SK-N-SH treated with all-trans-retinoic acid at 6 μM for 48 hours (cell line): ENCODE measurements around the gene CEMIP2.

Experiments
- ATAC-seq: fragments of 200-7000 bp; cut with Tn5 transposase; 3 replicates; pipeline ENCODE4 v1.9.1; 2020; ENCODE audit warnings: mild to moderate bottlenecking, moderate library complexity
- ARNTL ChIP-seq: fragments of 450-650 bp; formaldehyde crosslinking; IDR thresholded peaks from 2 replicates; pipeline ENCODE4 v1.5.0; 2020; ENCODE audit warnings: low read depth, mild to moderate bottlenecking, moderate library complexity, borderline replicate concordance
- BACH2 ChIP-seq: fragments of 250-450 bp; sonication (Bioruptor Pico); IDR thresholded peaks from 2 replicates; pipeline ENCODE4 v1.9.0; 2021; ENCODE audit warnings: mild to moderate bottlenecking, borderline replicate concordance
- CSDC2 ChIP-seq: fragments of 250-450 bp; sonication (Bioruptor Pico); IDR thresholded peaks from 2 replicates; pipeline ENCODE4 v1.5.0; 2020; ENCODE audit warnings: mild to moderate bottlenecking, moderate library complexity
- ESRRG ChIP-seq: fragments of 250-450 bp; sonication (Bioruptor Pico); IDR thresholded peaks from 2 replicates; pipeline ENCODE4 v1.6.1; 2021; ENCODE audit warnings: mild to moderate bottlenecking
- GLIS3 ChIP-seq: fragments of 250-450 bp; sonication (Bioruptor Pico); IDR thresholded peaks from 2 replicates; pipeline ENCODE4 v1.5.0; 2020; ENCODE audit warnings: mild to moderate bottlenecking, moderate library complexity
- ISL1 ChIP-seq: fragments of 250-450 bp; sonication (Bioruptor Pico); IDR thresholded peaks from 2 replicates; pipeline ENCODE4 v2.1.2; 2022; ENCODE audit warnings: mild to moderate bottlenecking, moderate library complexity
- OSR1 ChIP-seq: fragments of 250-450 bp; sonication (Bioruptor Pico); IDR thresholded peaks from 2 replicates; pipeline ENCODE4 v1.8.0; 2022; ENCODE audit warnings: moderate library complexity, mild to moderate bottlenecking, inconsistent platforms
- PPARA ChIP-seq: fragments of 250-450 bp; sonication (Bioruptor Pico); IDR thresholded peaks from 2 replicates; pipeline ENCODE4 v1.5.0; 2020; ENCODE audit warnings: mild to moderate bottlenecking, borderline replicate concordance
- RARB ChIP-seq: fragments of 250-450 bp; sonication (Bioruptor Pico); IDR thresholded peaks from 2 replicates; pipeline ENCODE4 v1.8.0; 2021; ENCODE audit warnings: mild to moderate bottlenecking, moderate library complexity
- TCF4 ChIP-seq: fragments of 250-450 bp; sonication (Bioruptor Pico); IDR thresholded peaks from 2 replicates; pipeline ENCODE4 v1.8.0; 2021; ENCODE audit warnings: mild to moderate bottlenecking, moderate library complexity, borderline replicate concordance
- TOX ChIP-seq: fragments of 250-450 bp; sonication (Bioruptor Pico); IDR thresholded peaks from 2 replicates; pipeline ENCODE4 v1.8.0; 2021; ENCODE audit warnings: mild to moderate bottlenecking, moderate library complexity, borderline replicate concordance
- TSHZ2 ChIP-seq: fragments of 250-450 bp; sonication (Bioruptor Pico); IDR thresholded peaks from 2 replicates; pipeline ENCODE4 v1.5.0; 2020; ENCODE audit warnings: mild to moderate bottlenecking, moderate library complexity
- ZC3H10 ChIP-seq: fragments of 250-450 bp; sonication (Bioruptor Pico); IDR thresholded peaks from 2 replicates; pipeline ENCODE4 v1.5.1; 2021; ENCODE audit warnings: mild to moderate bottlenecking, moderate library complexity
- ZFP3 ChIP-seq: fragments of 250-450 bp; sonication (Bioruptor Pico); IDR thresholded peaks from 2 replicates; pipeline ENCODE4 v1.5.0; 2020; ENCODE audit warnings: mild to moderate bottlenecking, moderate library complexity
- ZNF565 ChIP-seq: fragments of 450-650 bp; formaldehyde crosslinking; conservative IDR thresholded peaks from 2 replicates; pipeline ENCODE4 v1.5.0; 2020; ENCODE audit warnings: low read depth, mild to moderate bottlenecking, moderate library complexity
- ZNF70 ChIP-seq: fragments of 450-650 bp; formaldehyde crosslinking; IDR thresholded peaks from 2 replicates; pipeline ENCODE4 v1.5.0; 2020; ENCODE audit warnings: mild to moderate bottlenecking, moderate library complexity
- ZNF8 ChIP-seq: fragments of 450-650 bp; formaldehyde crosslinking; IDR thresholded peaks from 2 replicates; pipeline ENCODE4 v1.5.0; 2020; ENCODE audit warnings: mild to moderate bottlenecking, moderate library complexity
- TF ChIP-seq, protein P1 (sequence below): fragments of 250-450 bp; sonication (Bioruptor Pico); IDR thresholded peaks from 2 replicates; pipeline ENCODE4 v1.5.1; 2021; ENCODE audit warnings: mild to moderate bottlenecking, moderate library complexity
- TF ChIP-seq, protein P2 (sequence below): fragments of 250-450 bp; sonication (Bioruptor Pico); IDR thresholded peaks from 2 replicates; pipeline ENCODE4 v1.5.1; 2020; ENCODE audit warnings: low read depth, mild to moderate bottlenecking, moderate library complexity
- TF ChIP-seq, protein P3 (sequence below): fragments of 250-450 bp; sonication (Bioruptor Pico); IDR thresholded peaks from 2 replicates; pipeline ENCODE4 v1.8.0; 2021; ENCODE audit warnings: low read depth, mild to moderate bottlenecking, moderate library complexity, borderline replicate concordance
- TF ChIP-seq, protein P4 (sequence below): fragments of 250-450 bp; sonication (Bioruptor Pico); IDR thresholded peaks from 2 replicates; pipeline ENCODE4 v1.8.0; 2020; ENCODE audit warnings: mild to moderate bottlenecking, moderate library complexity, borderline replicate concordance

CEMIP2 gene

DNA sequence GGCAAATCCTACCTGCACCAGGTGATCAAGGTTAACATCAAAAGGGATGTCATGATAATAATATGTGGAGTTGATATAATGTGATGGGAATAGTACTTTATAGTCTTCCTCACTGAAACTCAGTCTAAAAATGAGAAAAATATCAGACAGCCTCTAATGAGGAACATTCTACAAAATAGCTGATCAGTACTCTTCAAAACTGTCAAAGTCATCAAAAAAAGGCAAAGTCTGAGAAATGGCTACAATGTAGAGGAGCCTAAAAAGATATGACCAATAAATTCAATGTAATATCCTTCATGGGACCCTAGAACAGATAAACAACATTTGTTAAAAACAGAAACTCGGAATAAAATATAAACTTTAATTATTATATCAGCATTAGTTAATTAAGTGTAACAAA is 95.7 kb downstream of the CEMIP2 start (continued):
- TF ChIP-seq TSHZ2 (CRISPR knock-in tag) (no peak), ZC3H10 (no peak), BACH2 (CRISPR knock-in tag) (no peak), GLIS3 (no peak), ZNF565 (CRISPR knock-in tag) (no peak), ARNTL (CRISPR knock-in tag) (no peak), ZFP3 (CRISPR knock-in tag) (no peak), TOX (no peak), RARB (CRISPR knock-in tag) (no peak)
- TF ChIP-seq, all 23 proteins: peak for 0

- ATAC-seq = no peak
These were observed 97.0 kb downstream of the CEMIP2 start for GRCh38 chr9:71671289-71671688.

GRCh38 chr9:71670121-71670520 is 98.2 kb downstream of the CEMIP2 start:
- ATAC-seq = no peak
- TF ChIP-seq TOX = no peak
- TF ChIP-seq ZC3H10 = no peak
- TF ChIP-seq, protein P1, sequence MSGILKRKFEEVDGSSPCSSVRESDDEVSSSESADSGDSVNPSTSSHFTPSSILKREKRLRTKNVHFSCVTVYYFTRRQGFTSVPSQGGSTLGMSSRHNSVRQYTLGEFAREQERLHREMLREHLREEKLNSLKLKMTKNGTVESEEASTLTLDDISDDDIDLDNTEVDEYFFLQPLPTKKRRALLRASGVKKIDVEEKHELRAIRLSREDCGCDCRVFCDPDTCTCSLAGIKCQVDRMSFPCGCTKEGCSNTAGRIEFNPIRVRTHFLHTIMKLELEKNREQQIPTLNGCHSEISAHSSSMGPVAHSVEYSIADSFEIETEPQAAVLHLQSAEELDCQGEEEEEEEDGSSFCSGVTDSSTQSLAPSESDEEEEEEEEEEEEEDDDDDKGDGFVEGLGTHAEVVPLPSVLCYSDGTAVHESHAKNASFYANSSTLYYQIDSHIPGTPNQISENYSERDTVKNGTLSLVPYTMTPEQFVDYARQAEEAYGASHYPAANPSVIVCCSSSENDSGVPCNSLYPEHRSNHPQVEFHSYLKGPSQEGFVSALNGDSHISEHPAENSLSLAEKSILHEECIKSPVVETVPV (CRISPR knock-in tag) = no peak
- TF ChIP-seq ZFP3 (CRISPR knock-in tag) = no peak
- TF ChIP-seq ISL1 = no peak
- TF ChIP-seq, protein P2, sequence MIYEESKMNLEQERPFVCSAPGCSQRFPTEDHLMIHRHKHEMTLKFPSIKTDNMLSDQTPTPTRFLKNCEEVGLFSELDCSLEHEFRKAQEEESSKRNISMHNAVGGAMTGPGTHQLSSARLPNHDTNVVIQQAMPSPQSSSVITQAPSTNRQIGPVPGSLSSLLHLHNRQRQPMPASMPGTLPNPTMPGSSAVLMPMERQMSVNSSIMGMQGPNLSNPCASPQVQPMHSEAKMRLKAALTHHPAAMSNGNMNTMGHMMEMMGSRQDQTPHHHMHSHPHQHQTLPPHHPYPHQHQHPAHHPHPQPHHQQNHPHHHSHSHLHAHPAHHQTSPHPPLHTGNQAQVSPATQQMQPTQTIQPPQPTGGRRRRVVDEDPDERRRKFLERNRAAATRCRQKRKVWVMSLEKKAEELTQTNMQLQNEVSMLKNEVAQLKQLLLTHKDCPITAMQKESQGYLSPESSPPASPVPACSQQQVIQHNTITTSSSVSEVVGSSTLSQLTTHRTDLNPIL = no peak
- no peak for TF ChIP-seq RARB (CRISPR knock-in tag)
- TF ChIP-seq, protein P3, sequence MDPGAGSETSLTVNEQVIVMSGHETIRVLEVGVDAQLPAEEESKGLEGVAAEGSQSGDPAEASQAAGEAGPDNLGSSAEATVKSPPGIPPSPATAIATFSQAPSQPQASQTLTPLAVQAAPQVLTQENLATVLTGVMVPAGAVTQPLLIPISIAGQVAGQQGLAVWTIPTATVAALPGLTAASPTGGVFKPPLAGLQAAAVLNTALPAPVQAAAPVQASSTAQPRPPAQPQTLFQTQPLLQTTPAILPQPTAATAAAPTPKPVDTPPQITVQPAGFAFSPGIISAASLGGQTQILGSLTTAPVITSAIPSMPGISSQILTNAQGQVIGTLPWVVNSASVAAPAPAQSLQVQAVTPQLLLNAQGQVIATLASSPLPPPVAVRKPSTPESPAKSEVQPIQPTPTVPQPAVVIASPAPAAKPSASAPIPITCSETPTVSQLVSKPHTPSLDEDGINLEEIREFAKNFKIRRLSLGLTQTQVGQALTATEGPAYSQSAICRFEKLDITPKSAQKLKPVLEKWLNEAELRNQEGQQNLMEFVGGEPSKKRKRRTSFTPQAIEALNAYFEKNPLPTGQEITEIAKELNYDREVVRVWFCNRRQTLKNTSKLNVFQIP (CRISPR knock-in tag) = no peak
- TF ChIP-seq PPARA (CRISPR knock-in tag) = no peak
- TF ChIP-seq BACH2 (CRISPR knock-in tag) = no peak
- TF ChIP-seq ZNF565 (CRISPR knock-in tag) = no peak
- TF ChIP-seq, protein P4, sequence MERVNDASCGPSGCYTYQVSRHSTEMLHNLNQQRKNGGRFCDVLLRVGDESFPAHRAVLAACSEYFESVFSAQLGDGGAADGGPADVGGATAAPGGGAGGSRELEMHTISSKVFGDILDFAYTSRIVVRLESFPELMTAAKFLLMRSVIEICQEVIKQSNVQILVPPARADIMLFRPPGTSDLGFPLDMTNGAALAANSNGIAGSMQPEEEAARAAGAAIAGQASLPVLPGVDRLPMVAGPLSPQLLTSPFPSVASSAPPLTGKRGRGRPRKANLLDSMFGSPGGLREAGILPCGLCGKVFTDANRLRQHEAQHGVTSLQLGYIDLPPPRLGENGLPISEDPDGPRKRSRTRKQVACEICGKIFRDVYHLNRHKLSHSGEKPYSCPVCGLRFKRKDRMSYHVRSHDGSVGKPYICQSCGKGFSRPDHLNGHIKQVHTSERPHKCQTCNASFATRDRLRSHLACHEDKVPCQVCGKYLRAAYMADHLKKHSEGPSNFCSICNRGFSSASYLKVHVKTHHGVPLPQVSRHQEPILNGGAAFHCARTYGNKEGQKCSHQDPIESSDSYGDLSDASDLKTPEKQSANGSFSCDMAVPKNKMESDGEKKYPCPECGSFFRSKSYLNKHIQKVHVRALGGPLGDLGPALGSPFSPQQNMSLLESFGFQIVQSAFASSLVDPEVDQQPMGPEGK (CRISPR knock-in tag) = no peak
- TF ChIP-seq ZNF70 (CRISPR knock-in tag) = no peak
- TF ChIP-seq GLIS3 = no peak
- TF ChIP-seq ESRRG = no peak

More at GRCh38 chr9:71671289-71671688, 97.0 kb downstream of the CEMIP2 start:
- TF ChIP-seq ISL1 (no peak), ZNF565 (CRISPR knock-in tag) (no peak), OSR1 (CRISPR knock-in tag) (no peak), RARB (CRISPR knock-in tag) (no peak), ZNF70 (CRISPR knock-in tag) (no peak), ZNF8 (no peak), TCF4 (CRISPR knock-in tag) (no peak), CSDC2 (no peak), TOX (no peak)
- TF ChIP-seq, protein P3 (CRISPR knock-in tag) = no peak
- TF ChIP-seq, protein P4 (CRISPR knock-in tag) = no peak
- TF ChIP-seq, protein P2 = no peak
